ENCODE results near the gene NOPCHAP1.
"Not testable (repeated sequence)": the region's sequence is repeated elsewhere in the genome, so short reads cannot be mapped to it uniquely, and the experiment has no call there.

The NOPCHAP1 gene

GRCh38 chr12:104974626-104975290 is 11.4 kb upstream of the NOPCHAP1 start:
- no peak overlapping the region for H3K4me3 ChIP-seq (replicated peaks; ENCODE audit: insufficient read depth, low read length)
- no peak overlapping the region for H3K27ac ChIP-seq (replicated peaks)
- TF ChIP-seq REST (IDR thresholded peaks at IDR 0.05; ENCODE audit: insufficient replicate concordance, low read depth) (no peak), POLR2AphosphoS5 (IDR thresholded peaks at IDR 0.05; ENCODE audit: low read depth) (no peak), SPI1 (IDR thresholded peaks at IDR 0.05; ENCODE audit: borderline replicate concordance, low read depth) (peak; percentile 55; the same call in 1 of the 2 replicates)
- DNase-seq (ENCODE audit: low read depth in 1 of 2, low spot score in 1 of 2) = peak; percentile 56 to 81
- H3K27me3 ChIP-seq (ENCODE audit: insufficient read depth, poor library complexity, severe bottlenecking) = no peaks in the 10 kb centered on the region

- no peaks in the 10 kb centered on the region for H3K27me3 ChIP-seq (ENCODE audit: insufficient read depth, poor library complexity, severe bottlenecking)
- TF ChIP-seq POLR2AphosphoS5 (IDR thresholded peaks at IDR 0.05; ENCODE audit: low read depth) (no peak), CTCF (IDR thresholded peaks at IDR 0.05; ENCODE audit: insufficient read depth, low read length) (no peak), REST (IDR thresholded peaks at IDR 0.05; ENCODE audit: insufficient replicate concordance, low read depth) (no peak), GABPA (IDR thresholded peaks at IDR 0.05; ENCODE audit: low read depth) (no peak), SPI1 (IDR thresholded peaks at IDR 0.05; ENCODE audit: borderline replicate concordance, low read depth) (no peak)
- no peak overlapping the region for H3K4me3 ChIP-seq (replicated peaks; ENCODE audit: insufficient read depth, low read length)
- no peak for DNase-seq (ENCODE audit: low read depth in 1 of 2, low spot score in 1 of 2)
- H3K27ac ChIP-seq (replicated peaks) = no peak overlapping the region
Observed at GRCh38 chr12:104975587-104976343, 10.4 kb upstream of the NOPCHAP1 start.

GRCh38 chr12:104976703-104977102 is 9.4 kb upstream of the NOPCHAP1 start:
- no peak overlapping the region for H3K4me3 ChIP-seq (replicated peaks; ENCODE audit: insufficient read depth, low read length)
- no peak overlapping the region for H3K27ac ChIP-seq (replicated peaks)
- TF ChIP-seq CTCF (IDR thresholded peaks at IDR 0.05; ENCODE audit: insufficient read depth, low read length) (no peak), REST (IDR thresholded peaks at IDR 0.05; ENCODE audit: insufficient replicate concordance, low read depth) (no peak), SPI1 (IDR thresholded peaks at IDR 0.05; ENCODE audit: borderline replicate concordance, low read depth) (no peak), POLR2AphosphoS5 (IDR thresholded peaks at IDR 0.05; ENCODE audit: low read depth) (no peak), GABPA (IDR thresholded peaks at IDR 0.05; ENCODE audit: low read depth) (no peak)
- DNase-seq (ENCODE audit: low read depth in 1 of 2, low spot score in 1 of 2) = no peak
- no peaks in the 10 kb centered on the region for H3K27me3 ChIP-seq (ENCODE audit: insufficient read depth, poor library complexity, severe bottlenecking)

GRCh38 chr12:104977688-104978087 is 8.4 kb upstream of the NOPCHAP1 start:
- not testable (repeated sequence) for H3K27me3 ChIP-seq (ENCODE audit: insufficient read depth, poor library complexity, severe bottlenecking); H3K27ac ChIP-seq (replicated peaks); DNase-seq (ENCODE audit: low read depth in 1 of 2, low spot score in 1 of 2); H3K4me3 ChIP-seq (replicated peaks; ENCODE audit: insufficient read depth, low read length)
